OCI-LY3 (cell line): ENCODE results near the gene PRUNE2.

Experiments used
- CTCF ChIP-seq: fragments of 200-600, 300-600 bp; sonication (generic); IDR thresholded peaks from 2 replicates; pipeline ENCODE4 v1.5.1; 2014; ENCODE audit warnings: antibody characterized with exemption, low read length, low read depth
- EZH2phosphoT487 ChIP-seq: fragments of 200-600 bp; shearing (Covaris generic); IDR thresholded peaks from 2 replicates; pipeline ENCODE4 v1.6.1; 2018; ENCODE audit warnings: antibody characterized with exemption, mixed run types, low read depth

- TF ChIP-seq CTCF (no peak), EZH2phosphoT487 (no peak)
These were observed 148.8 kb downstream of the PRUNE2 start for GRCh38 chr9:76756941-76757673.
